GM13977 (cell line): Measurements from ENCODE around the gene NCAM1.

Experiments
- DNase-seq: peaks from one replicate; pipeline ENCODE4 v3.0.0; 2012; ENCODE audit warnings: low spot score
- CTCF ChIP-seq: IDR thresholded peaks from 2 replicates; pipeline ENCODE4 v1.5.1; 2012; ENCODE audit warnings: mild to moderate bottlenecking, control low read depth; ENCODE audit not compliant: insufficient read depth; ENCODE audit errors: extremely low read depth, missing control alignments
- in situ Hi-C: fragments of 300-500 bp; cut with MboI; formaldehyde crosslinking; loops from one replicate; pipeline ENCODE4 v1.12.0; 2022; ENCODE audit warnings: low sequenced_read_pairs, low pct_unique_long_range_greater_than_20kb, mixed read lengths, inconsistent platforms; ENCODE audit not compliant: unreplicated experiment

Gene NCAM1

GRCh38 chr11:113238721-113239120, 277.5 kb downstream of the NCAM1 start:
- no peak for DNase-seq
- no peak for TF ChIP-seq CTCF
- in situ Hi-C loops, result no loop called here

GRCh38 chr11:113240389-113240788, 279.2 kb downstream of the NCAM1 start:
- TF ChIP-seq CTCF, result no peak
- in situ Hi-C loops, result no loop called here
- no peak for DNase-seq

- no peak for TF ChIP-seq CTCF
- in situ Hi-C loops, result no loop called here
- DNase-seq, result no peak
Observed at GRCh38 chr11:113240790-113241635, 279.8 kb downstream of the NCAM1 start.

- no peak for TF ChIP-seq CTCF
- in situ Hi-C loops, result no loop called here
- DNase-seq, result no peak
Observed at GRCh38 chr11:113241636-113242054, 280.4 kb downstream of the NCAM1 start.

GRCh38 chr11:113242060-113242459, 280.8 kb downstream of the NCAM1 start:
- in situ Hi-C loops, result no loop called here
- DNase-seq, result no peak
- no peak for TF ChIP-seq CTCF

- no peak for TF ChIP-seq CTCF
- no peak for DNase-seq
- in situ Hi-C loops, result no loop called here
Observed at GRCh38 chr11:113242767-113243397, 281.7 kb downstream of the NCAM1 start.
